Activated T-helper 1 cell treated with anti-CD3 and anti-CD28 coated beads, Interleukin-2, amount 50 U/mL, for 16 hours (primary cell): ENCODE results near the gene CEP44.

Experiments
- DNase-seq, 2 donors: peaks; one replicate each; pipeline ENCODE4 v3.0.0-alpha.2; 2020; ENCODE audit warnings: low read depth in 1 of 2, low spot score in 1 of 2

Gene CEP44

GRCh38 chr4:174381440-174381800 is 97.7 kb downstream of the CEP44 start:
- no peak for DNase-seq
